Testis (tissue), 2 donors: ENCODE results near the gene AHR.

Experiments used
- POLR2A ChIP-seq: fragments of 450-650 bp; IDR thresholded peaks from one replicate; pipeline ENCODE4 v1.6.1; 2017; ENCODE audit warnings: antibody characterized with exemption, mild to moderate bottlenecking, moderate library complexity
- TF ChIP-seq, protein P1 (sequence below), 3 experiments: fragments of 450-650 bp in 2 of 3; fragments of 200-600 bp in 1 of 3; sonication (generic) in 1 of 3; IDR thresholded peaks; one replicate each; pipeline ENCODE4 v1.5.1; 2016 to 2019; ENCODE audit warnings: antibody characterized with exemption in 3 of 3, mild to moderate bottlenecking in 2 of 3, moderate library complexity in 1 of 3

DNA sequence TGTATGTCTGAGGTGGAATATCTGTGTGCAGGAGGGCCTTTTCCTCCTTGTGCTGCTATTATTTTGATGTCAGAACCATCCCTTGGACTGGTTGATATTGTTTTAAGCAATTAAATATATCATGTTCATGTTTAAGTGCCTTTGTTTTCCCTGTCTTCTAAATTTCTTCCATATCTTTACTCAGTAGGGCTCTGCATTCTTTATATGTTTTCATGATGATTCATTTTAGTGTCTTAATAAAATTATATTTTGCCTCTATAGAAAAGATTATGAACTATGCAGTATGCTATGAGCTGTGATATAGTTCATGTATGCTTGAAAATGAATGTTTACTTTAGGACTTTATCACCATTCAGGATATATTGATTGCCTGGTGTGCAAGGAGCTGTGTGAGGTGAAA is 34.8 kb downstream of the AHR start:
- TF ChIP-seq, protein P1, sequence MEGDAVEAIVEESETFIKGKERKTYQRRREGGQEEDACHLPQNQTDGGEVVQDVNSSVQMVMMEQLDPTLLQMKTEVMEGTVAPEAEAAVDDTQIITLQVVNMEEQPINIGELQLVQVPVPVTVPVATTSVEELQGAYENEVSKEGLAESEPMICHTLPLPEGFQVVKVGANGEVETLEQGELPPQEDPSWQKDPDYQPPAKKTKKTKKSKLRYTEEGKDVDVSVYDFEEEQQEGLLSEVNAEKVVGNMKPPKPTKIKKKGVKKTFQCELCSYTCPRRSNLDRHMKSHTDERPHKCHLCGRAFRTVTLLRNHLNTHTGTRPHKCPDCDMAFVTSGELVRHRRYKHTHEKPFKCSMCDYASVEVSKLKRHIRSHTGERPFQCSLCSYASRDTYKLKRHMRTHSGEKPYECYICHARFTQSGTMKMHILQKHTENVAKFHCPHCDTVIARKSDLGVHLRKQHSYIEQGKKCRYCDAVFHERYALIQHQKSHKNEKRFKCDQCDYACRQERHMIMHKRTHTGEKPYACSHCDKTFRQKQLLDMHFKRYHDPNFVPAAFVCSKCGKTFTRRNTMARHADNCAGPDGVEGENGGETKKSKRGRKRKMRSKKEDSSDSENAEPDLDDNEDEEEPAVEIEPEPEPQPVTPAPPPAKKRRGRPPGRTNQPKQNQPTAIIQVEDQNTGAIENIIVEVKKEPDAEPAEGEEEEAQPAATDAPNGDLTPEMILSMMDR (IDR thresholded peaks at IDR 0.05) = no peak
- TF ChIP-seq POLR2A = no peak
